IMR-90 (cell line): ENCODE results near the gene C8A. TPM values are rescaled to one million over a fixed set of nuclear protein-coding genes. Genes with fewer than 3 reads are reported as not detected.

Source experiments
- ATAC-seq: fragments of 200-7000 bp; cut with Tn5 transposase; 2 replicates; pipeline ENCODE4 v1.9.1; 2020; ENCODE audit warnings: low read depth, mild to moderate bottlenecking, moderate library complexity
- BruUV-seq: library from RNA; stranded (reverse); fragments of 400-500 nt; replicated peaks from 2 replicates; lab custom pipeline; 2021; lab: Mats Ljungman, UMichigan
- CTCF ChIA-PET: fragments of 300-600 bp; formaldehyde crosslinking; extraction: SDS; loops from one replicate; lab custom pipeline; 2021; ENCODE audit warnings: antibody characterized with exemption; lab: Yijun Ruan, JAX
- POLR2A ChIA-PET: fragments of 300-600 bp; sonication (Branson Sonifier 250); formaldehyde crosslinking; loops from one replicate; lab custom pipeline; 2022; ENCODE audit warnings: antibody characterized with exemption; ENCODE audit not compliant: unreplicated experiment; lab: Charles Lee
- DNase-seq: peaks from one replicate; pipeline ENCODE4 v3.0.0; 2013
- H2AFZ ChIP-seq: replicated peaks from 2 replicates; pipeline ENCODE3; 2013; ENCODE audit warnings: low read length, mild to moderate bottlenecking; ENCODE audit not compliant: poor library complexity
- H2AK5ac ChIP-seq: 2 replicates; pipeline ENCODE4 v1.6.1; 2013; ENCODE audit warnings: low read depth, low read length, inconsistent platforms
- H2AK9ac ChIP-seq: replicated peaks from 2 replicates; pipeline ENCODE3; 2013; ENCODE audit warnings: mild to moderate bottlenecking, low read depth, low read length, moderate library complexity; ENCODE audit not compliant: poor library complexity
- H2BK120ac ChIP-seq: 2 replicates; pipeline ENCODE4 v1.6.1; 2013; ENCODE audit warnings: low read depth, low read length, inconsistent platforms
- H2BK15ac ChIP-seq: 3 replicates; pipeline ENCODE4 v1.6.1; 2013; ENCODE audit warnings: low read depth, low read length, inconsistent platforms
- H2BK20ac ChIP-seq: 2 replicates; pipeline ENCODE4 v1.6.1; 2013; ENCODE audit warnings: low read depth, mild to moderate bottlenecking, inconsistent platforms, low read length, moderate library complexity
- H2BK5ac ChIP-seq: 2 replicates; pipeline ENCODE4 v1.6.1; 2013; ENCODE audit warnings: mild to moderate bottlenecking, low read depth, low read length, inconsistent platforms; ENCODE audit not compliant: poor library complexity, severe bottlenecking
- H3K14ac ChIP-seq: replicated peaks from 2 replicates; pipeline ENCODE4 v1.6.1; 2013; ENCODE audit warnings: low read depth, low read length, inconsistent platforms
- H3K18ac ChIP-seq: 2 replicates; pipeline ENCODE4 v1.6.1; 2013; ENCODE audit warnings: low read depth, low read length, control low read depth
- H3K23ac ChIP-seq: 2 replicates; pipeline ENCODE4 v1.6.1; 2013; ENCODE audit warnings: low read depth, low read length, inconsistent platforms
- H3K27ac ChIP-seq: 2 replicates; pipeline ENCODE4 v1.5.1; 2013; ENCODE audit warnings: mild to moderate bottlenecking, control low read depth, low read length; ENCODE audit not compliant: insufficient read depth
- H3K27me3 ChIP-seq: 2 replicates; pipeline ENCODE4 v1.6.1; 2013; ENCODE audit warnings: low read length; ENCODE audit not compliant: control insufficient read depth, insufficient read depth
- H3K36me3 ChIP-seq: 2 replicates; pipeline ENCODE4 v1.6.1; 2013; ENCODE audit warnings: low read length, mixed read lengths; ENCODE audit not compliant: control insufficient read depth, insufficient read depth
- H3K4ac ChIP-seq: 2 replicates; pipeline ENCODE4 v1.6.1; 2013; ENCODE audit warnings: low read depth, low read length, inconsistent platforms
- H3K4me1 ChIP-seq: 2 replicates; pipeline ENCODE4 v1.6.1; 2013; ENCODE audit warnings: low read length, mixed read lengths; ENCODE audit not compliant: control insufficient read depth, insufficient read depth
- H3K4me2 ChIP-seq: 2 replicates; pipeline ENCODE4 v1.6.1; 2013; ENCODE audit warnings: low read depth, mild to moderate bottlenecking, control low read depth, low read length, moderate library complexity
- H3K4me3 ChIP-seq: 2 replicates; pipeline ENCODE4 v1.5.1; 2013; ENCODE audit warnings: low read depth, mild to moderate bottlenecking, control low read depth, low read length, moderate library complexity; ENCODE audit not compliant: insufficient read depth
- H3K56ac ChIP-seq: 2 replicates; pipeline ENCODE4 v1.6.1; 2013; ENCODE audit warnings: low read length, inconsistent platforms; ENCODE audit not compliant: insufficient read depth; ENCODE audit errors: extremely low read depth
- H3K79me1 ChIP-seq, 2 experiments: 2 replicates each; pipeline ENCODE4 v1.6.1; 2013; ENCODE audit warnings: low read length in 2 of 2, inconsistent platforms in 1 of 2, low read depth in 1 of 2
- H3K9ac ChIP-seq: 2 replicates; pipeline ENCODE4 v1.6.1; 2013; ENCODE audit warnings: low read depth, low read length, control low read depth
- H3K9me1 ChIP-seq: 2 replicates; pipeline ENCODE4 v1.6.1; 2013; ENCODE audit warnings: low read length, inconsistent platforms; ENCODE audit not compliant: insufficient read depth
- H3K9me3 ChIP-seq: 2 replicates; pipeline ENCODE4 v1.6.1; 2013; ENCODE audit warnings: low read length; ENCODE audit not compliant: control insufficient read depth, insufficient read depth
- H4K20me1 ChIP-seq: 2 replicates; pipeline ENCODE4 v1.6.1; 2013; ENCODE audit warnings: low read length, inconsistent platforms; ENCODE audit not compliant: insufficient read depth
- H4K5ac ChIP-seq: 2 replicates; pipeline ENCODE4 v1.6.1; 2013; ENCODE audit warnings: mild to moderate bottlenecking, low read depth, low read length, control low read depth
- H4K8ac ChIP-seq, 2 experiments: 2 replicates each; pipeline ENCODE4 v1.6.1; 2013; ENCODE audit warnings: low read depth in 2 of 2, low read length in 2 of 2, control low read depth in 1 of 2, inconsistent platforms in 1 of 2
- H4K91ac ChIP-seq: 2 replicates; pipeline ENCODE4 v1.6.1; 2013; ENCODE audit warnings: low read depth, low read length, inconsistent platforms; ENCODE audit not compliant: insufficient read depth
- MXI1 ChIP-seq: IDR thresholded peaks from 2 replicates; pipeline ENCODE4 v1.6.1; 2012; ENCODE audit warnings: low read depth, mild to moderate bottlenecking, low read length, moderate library complexity, borderline replicate concordance
- RAD21 ChIP-seq: IDR thresholded peaks from 2 replicates; pipeline ENCODE4 v1.6.1; 2012; ENCODE audit warnings: low read length, improper control_type of control experiment
- RCOR1 ChIP-seq: IDR thresholded peaks from 2 replicates; pipeline ENCODE4 v1.6.1; 2012; ENCODE audit warnings: mild to moderate bottlenecking, low read length, improper control_type of control experiment; ENCODE audit not compliant: insufficient replicate concordance
- WGBS, 2 experiments: methylation state at CpG; one replicate each; pipeline versions ENCODE4 v1.1.5 to v1.1.7; 2013; ENCODE audit warnings: missing lambda C conversion rate in 2 of 2; ENCODE audit not compliant: insufficient read length in 1 of 2; ENCODE audit errors: extremely low coverage in 2 of 2; 5-methylcytosine and 5-hydroxymethylcytosine counted together
- dilution Hi-C: fragments of 300-500 bp; cut with HindIII; formaldehyde crosslinking; loops from one replicate; pipeline ENCODE4 v1.14.3; 2018; ENCODE audit warnings: low sequenced_read_pairs; ENCODE audit not compliant: unreplicated experiment
- in situ Hi-C: fragments of 300-500 bp; cut with MboI; formaldehyde crosslinking; loops from 3 replicates; pipeline ENCODE4 v1.14.3; 2019; ENCODE audit warnings: low sequenced_read_pairs, inconsistent platforms, mixed read lengths
- intact Hi-C: fragments of 100-400 bp; cut with micrococcal nuclease; formaldehyde crosslinking; loops from 2 replicates; pipeline ENCODE4 v1.10.0; 2022
- polyA plus RNA-seq, 3 experiments: library from polyadenylated mRNA; depleted of rRNA; stranded (reverse); fragments of >200 nt; gene quantifications; 2 replicates each; pipeline ENCODE4 v1.2.3, GENCODE V29; 2012; ENCODE audit warnings: low replicate concordance in 1 of 3
- total RNA-seq: library from RNA; depleted of rRNA; stranded (reverse); fragments of >200 nt; gene quantifications from 2 replicates; pipeline ENCODE4 v1.2.3, GENCODE V29; 2012

The C8A gene
- total and polyA plus RNA-seq, 2 of the 4 experiments (the other 2 are of a cell fraction) = not detected

DNA sequence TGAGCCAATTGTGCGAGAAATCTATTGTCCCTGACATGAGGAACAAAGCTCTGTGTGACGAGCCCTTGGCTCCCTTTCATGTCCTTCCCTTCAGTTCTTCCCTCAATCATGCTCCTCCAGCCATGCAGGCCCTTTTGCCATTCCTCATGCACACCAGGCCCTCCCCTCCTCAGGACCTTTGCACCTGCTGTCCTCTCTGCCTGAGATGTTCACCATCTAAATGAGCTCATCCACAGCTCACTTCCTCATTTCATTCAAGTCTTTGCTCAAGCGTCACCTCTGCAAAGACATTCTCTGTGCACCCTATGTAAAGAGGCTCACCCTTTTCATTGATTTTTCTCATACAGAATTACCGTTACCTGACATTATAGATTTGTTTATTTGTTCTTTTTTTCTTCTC lies 67.5 kb downstream of the C8A start:
- ChIA-PET CTCF (no interaction called here), POLR2A (no interaction called here)
- H2AK9ac ChIP-seq = no peak overlapping the region
- no peak overlapping the region for H3K9ac ChIP-seq
- H2BK15ac ChIP-seq = no peak overlapping the region
- H2AFZ ChIP-seq = no peak overlapping the region
- in situ Hi-C loops = no loop called here
- H3K18ac ChIP-seq = no peak overlapping the region
- no peak overlapping the region for H3K56ac ChIP-seq
- no TSS peak for BruUV-seq
- no peak overlapping the region for H4K5ac ChIP-seq
- 90% methylated on average over 2 of the region's 4 CpGs; no CpG with 5 or more reads in 1 of the 2 experiments for WGBS, 2 experiments
- H2AK5ac ChIP-seq = no peak overlapping the region
- DNase-seq (no peak), ATAC-seq (no peak)
- no peak overlapping the region for H3K4me3 ChIP-seq
- no peaks in the 10 kb centered on the region for H3K79me1 ChIP-seq
- H3K4me1 ChIP-seq = peaks cover 5% of the 10 kb centered on the region
- H3K4me2 ChIP-seq = no peak overlapping the region
- H3K14ac ChIP-seq = no peak overlapping the region
- no peak overlapping the region for H2BK120ac ChIP-seq
- H3K23ac ChIP-seq = no peak overlapping the region
- no peak overlapping the region for H2BK20ac ChIP-seq
- no peaks in the 10 kb centered on the region for H3K9me1 ChIP-seq
- no peak overlapping the region for H4K91ac ChIP-seq
- H3K27me3 ChIP-seq = no peaks in the 10 kb centered on the region; the same call in 1 of the 2 replicates
- H2BK5ac ChIP-seq = no peak overlapping the region
- no peaks in the 10 kb centered on the region for H3K36me3 ChIP-seq
- no peak for TF ChIP-seq MXI1
- TF ChIP-seq RCOR1 = no peak
- TF ChIP-seq RAD21 = no peak
- intact Hi-C loops = no loop called here
- H3K27ac ChIP-seq = no peak overlapping the region
- dilution Hi-C loops = no loop called here
- H4K8ac ChIP-seq = no peak overlapping the region
- H4K20me1 ChIP-seq = no peaks in the 10 kb centered on the region
- H3K4ac ChIP-seq = no peak overlapping the region
- H3K9me3 ChIP-seq = no peaks in the 10 kb centered on the region
